NCI-H446 (cell line): ENCODE measurements around the gene GOLT1B.
A peak's percentile ranks its signal among the peaks of the same experiment; 100 is the strongest.
"Not testable (repeated sequence)": the region's sequence is repeated elsewhere in the genome, so short reads cannot be mapped to it uniquely, and the experiment has no call there.

Experiments used
- DNase-seq, 2 experiments: peaks; one replicate each; lab custom pipeline; 2025; lab: John Stamatoyannopoulos, UW

The GOLT1B gene

GRCh38 chr12:21501258-21502163, at the start of gene GOLT1B, which contains the start of gene RECQL:
Gene GOLT1B, plus strand, starts transcription at chr12:21501789. Its CDS starts 135 bp downstream, at chr12:21501924.
Gene RECQL, minus strand, starts transcription at chr12:21501635. Its CDS starts 2,065 bp downstream, at chr12:21499570.
- DNase-seq = peak; percentile 97

GRCh38 chr12:21453312-21453852, 48.2 kb upstream of the GOLT1B start:
- DNase-seq = no peak

- DNase-seq = no peak
Measured at GRCh38 chr12:21456291-21456780, 45.3 kb upstream of the GOLT1B start.

- DNase-seq = no peak
Measured at GRCh38 chr12:21459474-21459873, 42.1 kb upstream of the GOLT1B start.

GRCh38 chr12:21467334-21467733, 34.3 kb upstream of the GOLT1B start:
- not testable (repeated sequence) for DNase-seq

- no peak for DNase-seq
Measured at GRCh38 chr12:21471294-21471693, 30.3 kb upstream of the GOLT1B start.

- DNase-seq = no peak
Measured at GRCh38 chr12:21472197-21472823, 29.3 kb upstream of the GOLT1B start.

- no peak for DNase-seq
Measured at GRCh38 chr12:21475552-21475951, 26.0 kb upstream of the GOLT1B start.

- DNase-seq = no peak
Measured at GRCh38 chr12:21476949-21477348, 24.6 kb upstream of the GOLT1B start.

- DNase-seq = no peak
Measured at GRCh38 chr12:21478756-21479455, 22.7 kb upstream of the GOLT1B start.

- DNase-seq = no peak
Measured at GRCh38 chr12:21483531-21483930, 18.1 kb upstream of the GOLT1B start.

GRCh38 chr12:21485998-21486397, 15.6 kb upstream of the GOLT1B start:
- DNase-seq = no peak

- DNase-seq = no peak
Measured at GRCh38 chr12:21499765-21500164, 1.8 kb upstream of the GOLT1B start.

GRCh38 chr12:21500786-21501257, 767 bp upstream of the GOLT1B start:
- DNase-seq = no peak

- DNase-seq = peak in 1 of 2 experiments; percentile 8
Measured at GRCh38 chr12:21502164-21502496, 541 bp downstream of the GOLT1B start.

GRCh38 chr12:21502872-21503271, 1.3 kb downstream of the GOLT1B start:
- DNase-seq = no peak

GRCh38 chr12:21505888-21506287, 4.3 kb downstream of the GOLT1B start:
- no peak for DNase-seq

- DNase-seq = no peak
Measured at GRCh38 chr12:21507849-21508248, 6.3 kb downstream of the GOLT1B start.

- DNase-seq = no peak
Measured at GRCh38 chr12:21509768-21510167, 8.2 kb downstream of the GOLT1B start.

- DNase-seq = no peak
Measured at GRCh38 chr12:21516281-21516680, 14.7 kb downstream of the GOLT1B start.

- no peak for DNase-seq
Measured at GRCh38 chr12:21518451-21518850, 16.9 kb downstream of the GOLT1B start.

- no peak for DNase-seq
Measured at GRCh38 chr12:21521541-21521940, 20.0 kb downstream of the GOLT1B start.
